ENCODE data around the gene OS9.

The OS9 gene

DNA sequence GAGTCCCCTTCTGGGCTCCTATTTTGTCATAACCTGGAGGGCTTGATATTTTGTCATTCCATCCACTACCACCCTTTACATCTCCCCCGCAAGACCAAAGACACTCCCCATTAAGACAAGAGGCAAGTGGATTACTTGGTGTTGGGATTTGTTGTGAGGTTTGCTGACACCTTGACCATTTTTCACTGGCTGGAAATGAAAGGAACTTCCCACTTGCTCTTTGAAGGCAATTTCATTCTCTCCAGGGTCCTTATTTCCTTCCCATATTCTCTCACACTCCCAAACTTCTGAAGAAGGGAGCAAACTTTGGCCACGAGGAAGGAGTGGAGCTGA lies 29.7 kb downstream of the OS9 start:
- DNase-seq (ENCODE audit: low read depth), result no peak

DNA sequence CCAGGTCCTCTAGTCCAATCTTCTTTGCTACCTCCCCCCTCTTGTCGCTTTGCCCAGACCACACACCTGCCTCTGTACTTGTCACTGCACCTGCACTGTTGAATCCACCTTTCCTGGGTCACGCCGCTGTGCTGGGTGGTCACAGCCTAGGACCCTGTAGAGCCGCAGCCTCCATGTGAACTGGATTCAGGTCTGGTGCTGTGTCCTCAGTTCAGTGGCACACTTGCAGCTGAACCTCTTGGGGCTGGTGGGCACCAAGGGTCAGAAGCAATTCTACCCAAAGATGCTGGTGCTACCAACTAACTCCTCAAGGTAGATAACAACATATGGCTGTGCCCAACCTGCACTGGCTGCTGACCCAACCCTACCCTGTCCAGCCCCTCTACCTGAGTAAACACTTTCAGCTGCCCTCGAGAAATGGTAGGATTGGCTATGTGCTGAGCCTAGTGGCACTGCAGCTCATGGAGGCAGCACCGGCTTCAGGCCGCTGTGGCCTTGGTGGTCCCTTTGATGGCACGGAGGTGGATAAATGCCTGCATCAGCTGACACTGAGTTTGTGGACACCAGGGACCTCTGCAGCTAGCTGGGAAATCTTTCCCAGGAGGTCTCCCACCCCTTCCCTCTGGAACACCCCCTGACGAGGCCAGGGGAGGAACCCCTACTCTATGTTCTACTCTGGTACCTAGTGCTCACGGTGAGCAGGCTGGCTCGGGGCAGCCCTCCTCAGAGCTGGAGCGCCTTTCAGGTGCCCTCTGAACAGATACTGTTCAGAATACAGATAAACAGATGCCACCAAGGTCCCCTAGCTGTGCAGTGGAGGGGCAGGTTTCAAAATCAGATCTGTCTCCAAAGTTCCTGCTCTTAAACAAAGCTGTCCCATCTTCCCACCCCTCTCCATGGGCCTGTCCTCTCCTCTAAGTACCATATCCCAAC lies 30.3 kb downstream of the OS9 start:
- no peak for DNase-seq (ENCODE audit: low read depth)

DNA sequence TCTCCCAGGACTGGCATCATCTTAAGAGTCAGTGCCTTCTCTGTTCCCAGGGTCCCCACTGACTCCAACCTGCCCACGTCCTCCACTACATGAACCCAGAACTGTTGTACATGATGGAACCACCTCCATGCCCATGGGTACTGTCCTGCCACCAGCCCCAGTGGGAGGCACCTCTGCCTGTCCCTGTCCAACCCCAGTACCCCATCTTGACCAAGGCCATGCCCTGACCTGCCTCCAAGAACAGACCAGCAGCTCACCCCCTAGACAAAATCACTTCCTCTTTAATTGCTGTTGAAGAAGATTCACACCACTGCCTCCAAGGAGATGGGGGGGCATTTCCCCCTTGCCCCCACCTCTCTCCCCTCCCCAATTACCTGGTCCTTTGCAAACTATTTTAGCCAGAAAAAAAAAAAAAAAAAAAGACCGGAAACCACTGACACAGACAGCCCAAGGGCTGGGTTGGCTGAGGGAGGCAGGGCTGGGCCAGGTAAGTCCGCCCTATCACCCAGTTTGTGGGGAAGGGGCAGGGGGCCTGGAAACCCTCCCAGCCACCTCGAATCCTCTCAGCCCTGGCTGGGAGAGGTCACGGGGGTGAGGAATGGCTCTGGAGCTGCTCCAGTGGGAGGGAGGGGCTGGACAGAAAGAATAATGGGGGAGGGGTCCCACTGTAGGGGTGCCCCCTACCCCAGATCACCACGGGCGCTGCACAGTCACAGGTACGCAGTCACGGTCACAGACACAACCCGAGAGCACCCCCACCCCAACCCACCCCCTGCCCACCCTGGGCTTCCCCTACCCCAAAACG lies 31.2 kb downstream of the OS9 start:
- DNase-seq (ENCODE audit: low read depth), result no peak

DNA sequence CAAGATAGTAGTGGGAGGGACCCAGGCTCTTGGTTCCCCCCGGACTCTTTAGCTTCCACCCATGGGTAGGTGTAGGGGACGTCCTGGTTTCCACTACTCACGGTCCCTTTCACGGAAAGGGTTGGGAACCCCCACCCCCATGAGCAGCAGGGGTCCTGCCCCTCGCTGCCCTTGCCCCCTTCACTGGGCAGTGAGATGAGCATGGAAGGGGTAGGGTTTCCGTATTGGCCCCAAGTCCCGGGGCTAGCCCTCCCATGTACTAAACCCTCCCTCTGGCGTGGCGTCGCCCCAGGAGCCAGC lies 31.9 kb downstream of the OS9 start:
- no peak for DNase-seq (ENCODE audit: low read depth)

DNA sequence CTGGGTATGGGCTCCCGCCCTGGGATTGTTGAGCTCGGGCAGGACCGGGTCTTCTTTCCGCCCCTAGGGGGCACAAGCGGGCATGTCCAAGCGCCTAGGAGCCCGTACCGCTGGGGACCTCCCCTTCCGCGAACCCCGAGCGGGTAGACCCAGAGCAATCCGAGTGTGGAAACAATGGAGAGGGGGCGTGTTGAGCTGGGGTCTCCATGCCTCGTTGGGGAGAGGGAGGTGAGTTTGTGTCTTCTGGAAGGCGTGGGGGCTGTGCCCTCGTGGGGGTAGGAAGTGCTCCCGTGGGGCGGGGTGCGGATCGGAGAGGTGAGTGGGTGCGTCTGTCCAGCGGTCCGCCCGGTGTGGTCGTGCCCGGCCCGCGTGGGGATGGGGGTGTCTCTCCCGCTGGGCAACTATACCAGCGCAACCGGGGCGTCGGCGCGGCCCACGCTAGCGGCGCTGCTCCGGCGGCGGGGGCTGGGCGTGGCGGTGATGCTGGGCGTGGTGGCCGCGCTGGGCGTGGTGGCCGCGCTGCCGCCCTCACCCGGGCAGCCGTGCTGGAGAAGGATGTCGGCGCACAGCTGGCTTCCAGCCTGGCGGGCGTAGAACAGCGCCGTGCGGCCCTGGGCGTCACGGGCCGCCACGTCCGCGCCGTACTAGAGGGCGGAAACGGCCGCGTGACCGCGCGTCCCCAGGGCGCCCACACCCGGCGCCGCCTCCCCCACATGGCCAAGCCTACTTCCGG lies 32.4 kb downstream of the OS9 start:
- DNase-seq (ENCODE audit: low read depth), result peak; percentile 56

DNA sequence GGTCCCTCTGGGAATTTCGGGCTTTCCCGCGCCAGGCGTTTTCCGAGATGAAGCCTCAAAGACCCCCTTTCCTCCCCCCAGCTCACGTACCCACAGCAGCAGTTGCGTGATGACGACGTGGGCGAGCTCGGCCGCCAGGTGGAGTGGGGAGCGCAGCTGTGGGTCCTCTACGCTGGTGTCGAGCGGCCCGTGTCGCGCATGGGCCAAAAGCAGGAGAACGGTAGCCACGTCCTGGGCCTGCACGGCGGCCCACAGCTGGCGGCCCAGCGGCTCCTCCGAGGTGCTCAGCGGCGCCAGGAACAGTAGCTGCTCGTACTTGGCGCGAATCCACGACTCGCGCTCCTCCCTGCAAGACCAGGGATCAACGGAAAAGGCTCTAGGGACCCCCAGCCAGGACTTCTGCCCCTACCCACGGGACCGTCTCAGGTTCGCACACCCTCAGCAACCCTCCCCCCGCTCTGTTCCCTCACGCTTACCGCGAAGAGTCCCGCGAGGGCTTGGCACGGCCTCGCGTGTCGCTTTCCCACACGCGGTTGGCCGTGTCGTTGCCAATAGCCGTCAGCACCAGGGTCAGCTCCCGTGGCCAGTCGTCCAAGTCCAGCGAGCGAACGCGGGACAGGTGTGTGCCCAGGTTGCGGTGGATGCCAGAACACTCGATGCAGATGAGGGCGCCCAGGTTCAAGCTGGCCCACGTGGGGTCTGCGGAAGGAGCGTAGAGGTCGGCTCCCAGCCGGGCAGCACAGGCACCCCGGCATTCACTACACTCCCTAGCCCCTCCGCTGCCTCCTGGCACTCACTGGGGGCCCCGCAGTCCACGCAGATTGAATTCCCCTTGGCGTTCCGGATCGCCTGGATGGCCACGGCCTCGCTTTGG lies 33.2 kb downstream of the OS9 start:
- DNase-seq (ENCODE audit: low read depth), result peak; percentile 36

DNA sequence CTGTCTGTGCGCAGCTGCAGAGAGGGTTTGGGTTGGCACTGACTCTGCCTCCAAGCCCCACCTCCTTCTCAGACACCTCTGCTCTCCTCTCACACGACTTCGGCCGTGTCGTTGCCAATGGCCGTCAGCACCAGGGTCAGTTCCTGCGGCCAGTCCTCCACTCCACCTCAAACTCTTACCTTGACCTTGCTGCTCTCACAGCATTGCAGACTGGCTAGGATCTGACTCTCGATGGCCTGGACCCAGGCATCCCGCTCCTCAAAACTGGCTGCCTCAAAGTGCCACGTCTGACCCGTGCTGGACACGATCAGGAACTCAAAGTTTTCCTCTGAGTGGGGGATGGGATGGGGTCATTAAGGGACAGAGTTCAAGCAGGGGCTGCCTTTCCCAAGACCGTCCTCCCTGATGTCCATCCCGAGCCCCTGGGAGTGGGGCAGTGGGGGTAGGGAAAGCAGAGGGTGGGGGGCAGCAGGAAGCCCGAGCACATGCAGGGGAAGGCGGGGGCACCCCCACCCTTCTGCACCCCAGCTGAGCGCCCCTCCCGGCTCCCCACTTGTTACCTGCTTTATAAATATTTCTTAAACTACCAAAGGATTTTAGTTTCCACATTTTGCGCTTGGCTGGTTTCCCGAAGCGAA lies 33.9 kb downstream of the OS9 start:
- no peak for DNase-seq (ENCODE audit: low read depth)

DNA sequence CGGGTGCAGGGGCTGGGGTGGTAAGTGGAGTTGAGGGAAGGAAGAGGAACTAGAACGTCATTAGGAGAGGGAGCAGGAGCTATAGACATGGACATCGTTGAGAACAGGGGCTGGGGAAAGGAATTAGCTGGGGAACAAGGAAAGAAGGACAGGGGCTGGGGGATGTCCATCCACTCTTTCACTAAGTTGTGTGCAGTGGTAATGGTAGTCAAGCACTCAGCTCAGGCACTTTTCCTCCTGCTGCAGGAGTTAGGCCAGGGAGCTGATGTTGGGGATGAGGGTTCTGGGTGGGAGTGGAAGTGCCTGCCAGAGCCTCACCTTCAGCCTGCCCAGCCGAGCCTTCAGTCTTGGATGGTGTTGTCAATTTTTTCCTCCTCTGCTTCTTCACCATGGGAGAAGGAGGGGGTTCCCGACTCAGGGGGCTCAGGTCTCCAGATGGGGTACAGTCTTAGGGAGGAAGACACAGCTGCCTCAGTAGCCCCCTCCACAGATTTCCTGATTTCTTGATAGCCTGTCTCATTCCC lies 35.5 kb downstream of the OS9 start:
- DNase-seq (ENCODE audit: low read depth), result no peak

DNA sequence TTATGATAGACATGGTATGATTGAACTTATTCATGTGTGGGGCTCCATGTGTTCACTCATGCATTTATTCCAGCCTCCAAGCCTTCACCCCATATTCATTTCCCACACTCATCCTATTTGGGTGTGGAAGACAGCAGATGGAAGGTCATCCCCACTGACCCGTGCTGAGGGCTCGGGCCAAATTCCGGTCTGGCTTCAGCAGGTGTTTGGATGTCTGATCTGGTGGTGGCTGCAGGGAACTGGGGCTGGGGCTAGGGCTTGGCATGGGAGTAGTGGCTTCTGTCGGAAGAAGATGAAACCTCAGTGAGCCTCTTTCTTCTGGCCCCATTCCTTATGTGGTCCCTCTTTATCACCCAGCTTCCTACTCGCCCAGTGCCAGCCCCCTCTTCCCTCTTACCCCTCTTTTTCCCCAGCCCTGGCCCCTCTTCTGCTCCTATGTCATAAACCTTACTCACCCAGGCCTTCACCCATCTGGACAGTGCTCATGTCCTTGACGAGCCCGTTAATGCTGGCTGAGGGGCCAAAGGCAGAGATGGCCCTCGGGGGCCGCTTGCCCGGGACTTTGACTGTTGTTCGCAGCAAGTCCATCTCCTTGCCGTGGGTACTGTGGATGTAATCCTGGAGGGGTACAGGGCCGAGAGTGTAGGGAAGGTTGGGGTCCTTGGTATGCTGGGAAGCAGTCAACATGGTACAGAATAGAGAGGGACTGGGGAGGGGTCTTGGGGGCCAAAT lies 36.6 kb downstream of the OS9 start:
- DNase-seq (ENCODE audit: low read depth), result no peak

DNA sequence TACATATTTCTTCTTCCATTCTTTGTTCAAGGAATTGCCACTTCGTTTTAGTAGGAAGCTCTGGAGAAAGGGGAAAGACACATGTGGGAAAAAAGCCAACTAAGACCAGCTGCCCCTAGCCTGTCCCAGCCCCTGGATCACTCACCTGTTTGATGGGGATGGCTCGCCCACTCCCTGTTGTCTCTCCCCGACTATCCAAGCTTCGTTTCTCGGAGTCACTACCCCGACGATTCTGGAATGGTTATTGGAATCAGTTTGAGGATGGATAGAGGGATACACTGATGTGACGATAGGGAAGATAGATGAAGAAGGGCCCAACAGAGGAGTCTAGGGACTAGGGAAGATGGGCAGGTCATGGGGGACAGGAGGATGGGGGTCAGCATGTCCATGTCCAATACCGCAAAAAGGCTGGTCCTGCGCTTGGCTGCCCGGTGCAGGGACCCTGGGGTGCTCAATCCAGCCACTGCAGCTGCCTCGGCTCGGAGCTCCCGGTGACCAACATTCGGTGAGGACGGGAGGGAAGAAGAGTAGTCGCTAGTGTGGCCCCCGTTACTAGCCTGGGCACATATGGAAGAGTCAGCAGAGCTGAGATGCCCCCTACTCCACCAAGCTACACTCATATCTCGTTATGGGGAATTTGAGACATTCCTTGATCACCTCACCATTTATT lies 37.6 kb downstream of the OS9 start:
- no peak for DNase-seq (ENCODE audit: low read depth)

DNA sequence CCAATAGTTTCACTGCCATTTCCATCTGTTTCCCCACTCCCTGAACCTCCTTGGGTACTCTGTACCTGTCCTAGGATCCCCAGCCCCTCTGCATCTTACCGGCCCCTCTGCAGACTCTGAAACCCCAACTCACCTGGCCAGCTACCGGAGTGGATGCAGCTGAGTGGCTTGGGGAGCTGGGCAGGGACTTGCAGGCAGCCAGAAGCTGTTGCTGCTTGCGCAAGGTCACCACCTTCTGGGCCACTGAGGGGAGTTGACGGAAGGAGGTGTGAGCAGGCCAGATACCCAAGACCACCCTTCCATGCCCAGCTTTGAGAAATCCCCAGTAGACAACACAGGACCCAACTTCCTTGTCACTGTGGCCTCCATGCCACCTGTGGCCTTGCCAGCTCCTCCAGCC lies 38.3 kb downstream of the OS9 start:
- no peak for DNase-seq (ENCODE audit: low read depth)

DNA sequence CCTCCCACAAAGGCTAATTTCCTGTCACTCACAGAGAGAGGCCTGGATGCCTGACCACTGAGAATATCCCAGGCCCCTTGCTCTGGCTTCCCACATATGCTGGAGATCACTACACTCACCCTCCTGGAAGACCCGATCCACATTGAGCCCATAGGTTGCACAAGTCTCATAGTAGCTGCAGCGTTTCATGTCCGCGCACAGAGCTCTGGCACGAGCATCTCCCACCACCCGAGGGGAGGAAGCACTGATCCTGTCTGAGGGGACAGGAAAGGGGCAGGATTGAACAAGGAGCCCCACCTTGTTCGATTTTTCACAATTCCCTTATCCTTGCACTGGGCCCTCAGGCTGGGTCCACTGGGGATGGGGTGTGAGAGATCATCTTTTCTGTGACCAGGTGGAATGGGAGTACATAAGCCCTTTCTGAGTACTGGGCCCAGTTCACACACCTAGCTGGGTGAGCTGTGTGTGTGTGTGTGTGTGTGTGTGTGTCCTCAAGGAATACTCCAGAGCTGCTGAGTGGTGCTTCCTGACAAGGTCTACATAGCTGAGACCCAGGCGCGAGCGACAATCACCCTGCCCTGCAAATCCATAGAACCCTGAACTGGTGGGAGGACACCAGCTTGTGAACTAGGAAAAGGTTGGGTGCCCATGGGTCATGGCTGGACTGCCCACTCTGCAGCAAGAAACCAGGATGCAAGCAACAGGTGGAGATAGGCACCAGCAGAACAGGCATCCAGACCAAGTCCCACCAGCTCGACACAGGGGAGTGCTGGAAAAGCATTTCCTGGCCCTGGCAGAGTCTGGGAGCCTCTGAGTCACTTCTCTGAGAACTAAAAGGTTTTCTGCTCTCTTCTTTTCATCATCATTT lies 39.0 kb downstream of the OS9 start:
- no peak for DNase-seq (ENCODE audit: low read depth)

DNA sequence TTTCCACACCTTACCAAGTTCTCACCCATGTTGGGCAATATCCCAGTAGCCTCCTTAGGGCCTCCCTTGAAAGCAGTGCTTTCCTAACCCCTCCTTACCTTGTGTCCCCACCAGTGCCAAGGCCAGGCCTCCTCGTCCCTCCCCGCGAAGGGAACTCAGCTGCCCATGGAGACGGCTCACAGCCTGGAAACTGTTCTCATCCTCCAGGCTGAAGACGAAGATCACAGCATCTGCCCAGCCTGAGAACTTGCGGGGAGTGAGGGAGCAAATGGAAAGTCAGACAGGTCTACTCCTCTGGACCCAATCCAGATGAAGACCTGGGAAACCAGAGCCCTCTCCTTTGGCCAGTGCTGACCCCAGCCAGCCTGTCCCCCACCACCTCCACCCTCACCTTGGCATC lies 40.0 kb downstream of the OS9 start:
- no peak for DNase-seq (ENCODE audit: low read depth)

DNA sequence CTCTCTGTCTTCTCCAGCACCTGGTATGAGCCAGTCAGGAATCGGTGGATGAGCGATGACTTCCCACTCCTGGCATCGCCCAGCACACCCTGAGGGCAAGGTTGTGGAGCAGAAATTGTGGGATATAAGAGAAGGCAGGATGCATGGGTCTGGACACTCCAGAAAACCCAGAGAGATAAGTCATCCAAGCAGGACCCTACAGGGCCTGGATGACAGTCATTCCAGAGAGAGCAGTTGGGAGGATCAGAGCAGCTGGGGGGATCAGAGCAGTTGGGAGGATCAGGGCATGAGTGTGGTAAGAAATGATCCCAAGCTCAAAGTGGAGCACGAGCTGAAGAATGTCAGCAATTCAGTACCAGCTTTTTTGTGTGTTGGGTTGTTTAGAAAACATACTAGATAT lies 40.7 kb downstream of the OS9 start:
- no peak for DNase-seq (ENCODE audit: low read depth)

DNA sequence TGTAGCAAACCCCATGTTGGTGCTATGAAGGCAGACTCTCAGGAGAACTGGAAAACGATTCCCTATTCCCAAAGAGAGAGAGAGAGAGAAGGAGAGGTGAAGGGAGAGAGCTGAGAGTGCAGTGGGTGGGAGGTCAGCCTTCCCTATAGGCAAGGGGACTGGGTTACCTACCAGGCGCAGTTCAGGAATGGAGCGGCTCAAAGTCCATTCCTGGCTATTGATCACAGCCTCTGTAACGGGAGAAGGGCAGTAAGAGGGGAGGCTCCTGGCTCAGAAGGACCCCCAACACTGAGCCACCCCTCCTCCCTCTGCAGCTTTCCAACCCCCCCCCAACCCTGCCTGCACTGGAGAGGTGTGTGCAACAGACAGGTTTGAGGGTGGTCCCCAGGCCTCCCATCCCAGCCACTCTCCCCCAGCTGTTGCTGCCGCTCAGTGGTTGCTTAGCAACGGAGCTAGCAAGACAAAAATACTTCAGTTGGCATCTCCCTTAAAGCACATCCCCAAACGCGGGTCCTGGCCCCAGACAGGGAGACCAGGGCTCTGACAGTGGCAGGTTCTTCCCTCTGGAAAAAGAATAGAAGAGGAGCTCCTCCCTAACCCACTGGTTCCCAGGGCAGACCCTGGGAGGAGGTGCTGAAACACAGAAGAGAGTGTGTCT lies 41.4 kb downstream of the OS9 start:
- no peak for DNase-seq (ENCODE audit: low read depth)

DNA sequence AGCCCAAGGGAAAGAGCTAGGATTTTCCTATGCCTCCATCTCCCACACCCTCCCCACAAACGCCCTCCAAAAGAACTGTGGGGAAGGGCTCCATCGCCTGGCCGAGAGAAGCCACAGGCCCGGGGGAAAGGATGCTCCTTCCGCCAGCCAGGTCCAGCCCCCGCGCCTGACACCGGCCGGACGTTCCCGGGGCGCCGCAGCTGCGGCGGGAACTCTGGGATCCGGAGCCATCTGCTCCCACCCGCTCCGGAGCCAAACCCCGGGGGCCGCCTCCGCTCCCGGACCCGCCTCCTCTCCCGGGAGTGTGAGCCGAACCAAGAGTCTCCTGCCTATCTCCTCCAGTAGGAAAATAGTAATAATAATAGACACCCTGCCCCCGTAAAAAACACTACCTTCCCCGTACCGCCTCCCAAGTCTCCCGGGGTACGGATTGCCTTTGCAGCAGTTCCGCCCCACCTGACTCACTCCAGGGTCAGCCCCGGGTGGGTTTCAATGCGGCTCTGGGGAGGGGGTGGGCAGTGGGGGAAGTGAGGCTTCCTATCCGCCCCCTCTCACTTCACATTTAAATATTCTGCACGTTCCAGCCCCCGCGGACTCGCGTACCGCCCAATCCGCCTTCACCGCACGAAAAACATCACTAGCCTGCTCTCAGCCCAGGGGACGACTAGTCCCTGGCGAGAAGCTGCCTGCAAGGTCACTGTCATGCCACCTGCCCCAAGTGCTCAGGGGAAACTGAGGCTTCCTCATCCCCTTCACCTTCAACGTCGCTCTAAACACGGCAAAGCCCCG lies 42.2 kb downstream of the OS9 start:
- peak; percentile 35 for DNase-seq (ENCODE audit: low read depth)

DNA sequence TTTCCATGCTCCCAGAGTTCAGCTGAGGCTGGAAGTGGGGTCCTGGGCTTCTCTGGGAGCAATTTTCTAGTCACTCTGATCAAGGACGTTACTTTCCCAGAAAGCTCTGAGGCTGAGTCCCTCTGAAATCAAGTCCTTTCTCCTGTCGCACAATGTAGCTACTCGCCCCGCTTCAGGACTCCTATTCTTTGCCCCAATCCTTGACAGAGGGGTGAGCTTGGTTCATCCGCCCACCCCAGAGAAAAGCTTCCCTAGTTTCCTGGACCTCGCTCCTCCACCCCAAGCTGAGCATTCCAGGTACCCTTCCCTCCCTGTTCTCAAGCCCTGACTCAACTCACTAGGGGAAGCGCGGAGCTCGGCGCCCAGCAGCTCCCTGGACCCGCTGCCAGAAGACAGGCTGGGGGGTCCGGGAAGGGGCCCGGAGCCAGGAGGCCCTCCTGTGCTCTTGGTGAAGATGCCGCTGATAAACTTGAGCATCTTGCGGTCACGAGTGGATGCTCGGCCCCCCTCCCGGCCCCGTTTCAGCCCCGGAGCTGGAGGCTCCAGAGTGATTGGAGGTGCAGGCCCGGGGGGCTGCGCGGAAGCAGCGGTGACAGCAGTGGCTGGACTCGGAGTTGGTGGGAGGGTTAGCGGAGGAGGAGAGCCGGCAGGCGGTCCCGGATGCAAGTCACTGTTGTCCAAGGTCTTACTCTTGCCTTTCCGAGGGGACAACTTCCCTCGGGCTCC lies 43.0 kb downstream of the OS9 start:
- DNase-seq (ENCODE audit: low read depth), result no peak

Data from amniotic epithelial cell (primary cell).